Spinal cord (tissue), 10 donors: Measurements from ENCODE around the gene POU2AF1. TPM values are rescaled to one million over a fixed set of nuclear protein-coding genes. Genes with fewer than 3 reads are reported as not detected.
"Not testable (repeated sequence)": the region's sequence is repeated elsewhere in the genome, so short reads cannot be mapped to it uniquely, and the experiment has no call there.

Experiments
- DNase-seq, 6 donors: peaks; one replicate each; pipeline versions ENCODE4 v3.0.0 to v3.0.0-alpha.2; 2013 to 2015; ENCODE audit warnings: low spot score in 6 of 6, low read depth in 4 of 6
- H3K27ac ChIP-seq: one replicate; pipeline ENCODE4 v1.5.1; 2013; ENCODE audit warnings: low read depth, low read length, control low read depth
- H3K27me3 ChIP-seq: one replicate; pipeline ENCODE4 v1.6.1; 2013; ENCODE audit warnings: low read length; ENCODE audit not compliant: control insufficient read depth, insufficient read depth
- H3K36me3 ChIP-seq: one replicate; pipeline ENCODE4 v1.6.1; 2013; ENCODE audit warnings: low read length; ENCODE audit not compliant: control insufficient read depth, insufficient read depth
- H3K4me1 ChIP-seq: one replicate; pipeline ENCODE4 v1.6.1; 2013; ENCODE audit warnings: low read length; ENCODE audit not compliant: control insufficient read depth, insufficient read depth
- H3K4me3 ChIP-seq: one replicate; pipeline ENCODE4 v1.5.1; 2013; ENCODE audit warnings: low read depth, low read length, control low read depth
- H3K9me3 ChIP-seq: one replicate; pipeline ENCODE4 v1.6.1; 2013; ENCODE audit warnings: low read length; ENCODE audit not compliant: control insufficient read depth, insufficient read depth
- WGBS: methylation state at CpG from one replicate; pipeline ENCODE4 v1.1.5; 2013; ENCODE audit warnings: missing lambda C conversion rate; ENCODE audit not compliant: insufficient coverage; 5-methylcytosine and 5-hydroxymethylcytosine counted together
- polyA plus RNA-seq, 2 donors: library from polyadenylated mRNA; unstranded; fragments of 120-200 nt; gene quantifications; one replicate each; pipeline ENCODE4 v1.2.1, GENCODE V29; 2013; ENCODE audit not compliant: insufficient read length in 2 of 2
- total RNA-seq, 2 donors: library from RNA; depleted of rRNA in 1 of 2; stranded (reverse); fragments of 120-200 nt in 1 of 2; fragments of >200 nt in 1 of 2; gene quantifications; one replicate each; pipeline versions ENCODE4 v1.2.3 to v1.2.4, GENCODE V29; 2013 to 2014
- donor health status: healthy.

POU2AF1 gene
- total and polyA plus RNA-seq, 4 donors, result 0.27 to 4.5 (median 0.51) TPM

- H3K36me3 ChIP-seq, DNase-seq, H3K4me3 ChIP-seq, H3K27ac ChIP-seq, H3K9me3 ChIP-seq, H3K27me3 ChIP-seq, H3K4me1 ChIP-seq: not testable (repeated sequence)
- WGBS, result no CpG with 5 or more reads among the region's 3 CpGs
Observed at GRCh38 chr11:111401957-111402356, 22.9 kb upstream of the POU2AF1 start.

- no peak for DNase-seq
- H3K27ac ChIP-seq, result no peak overlapping the region
- H3K27me3 ChIP-seq, result no peaks in the 10 kb centered on the region
- H3K4me1 ChIP-seq, result no peaks in the 10 kb centered on the region
- H3K4me3 ChIP-seq, result no peak overlapping the region
- no peaks in the 10 kb centered on the region for H3K36me3 ChIP-seq
- no peaks in the 10 kb centered on the region for H3K9me3 ChIP-seq
Observed at GRCh38 chr11:111400595-111400994, 21.5 kb upstream of the POU2AF1 start.

GRCh38 chr11:111399187-111400031, 20.3 kb upstream of the POU2AF1 start:
- no peak for DNase-seq
- Histone ChIP-seq H3K27ac (no peak overlapping the region), H3K4me3 (no peak overlapping the region), H3K36me3 (no peaks in the 10 kb centered on the region), H3K9me3 (no peaks in the 10 kb centered on the region), H3K4me1 (peaks cover 5% of the 10 kb centered on the region), H3K27me3 (peaks cover 4% of the 10 kb centered on the region)
- WGBS, result 96% methylated on average over 5 of the region's 7 CpGs

GRCh38 chr11:111397034-111397433, 18.0 kb upstream of the POU2AF1 start:
- no peak overlapping the region for H3K4me3 ChIP-seq
- no peaks in the 10 kb centered on the region for H3K36me3 ChIP-seq
- H3K9me3 ChIP-seq, result no peaks in the 10 kb centered on the region
- H3K27me3 ChIP-seq, result peaks cover 4% of the 10 kb centered on the region
- H3K27ac ChIP-seq, result no peak overlapping the region
- H3K4me1 ChIP-seq, result peaks cover 5% of the 10 kb centered on the region
- DNase-seq, result no peak
- WGBS, result 66% methylated on average over 2 of the region's 2 CpGs

GRCh38 chr11:111395749-111396148, 16.7 kb upstream of the POU2AF1 start:
- 94% methylated on average over 7 of the region's 7 CpGs for WGBS
- no peaks in the 10 kb centered on the region for H3K9me3 ChIP-seq
- peaks cover 5% of the 10 kb centered on the region for H3K4me1 ChIP-seq
- H3K27me3 ChIP-seq, result peaks cover 4% of the 10 kb centered on the region
- no peak for DNase-seq
- no peak overlapping the region for H3K4me3 ChIP-seq
- H3K27ac ChIP-seq, result no peak overlapping the region
- no peaks in the 10 kb centered on the region for H3K36me3 ChIP-seq

GRCh38 chr11:111395081-111395480, 16.0 kb upstream of the POU2AF1 start:
- H3K4me1 ChIP-seq, result peaks cover 5% of the 10 kb centered on the region
- no peak overlapping the region for H3K27ac ChIP-seq
- peaks cover 4% of the 10 kb centered on the region for H3K27me3 ChIP-seq
- H3K9me3 ChIP-seq, result no peaks in the 10 kb centered on the region
- H3K36me3 ChIP-seq, result no peaks in the 10 kb centered on the region
- 30% methylated on average over 5 of the region's 7 CpGs for WGBS
- no peak overlapping the region for H3K4me3 ChIP-seq
- DNase-seq, result no peak

GRCh38 chr11:111394147-111394546, 15.1 kb upstream of the POU2AF1 start:
- not testable (repeated sequence) for H3K4me3 ChIP-seq, H3K36me3 ChIP-seq, H3K4me1 ChIP-seq, H3K9me3 ChIP-seq, DNase-seq, H3K27me3 ChIP-seq, H3K27ac ChIP-seq
- WGBS, result 96% methylated on average over 4 of the region's 4 CpGs

- no peak overlapping the region for H3K27ac ChIP-seq
- no peak overlapping the region for H3K4me3 ChIP-seq
- H3K4me1 ChIP-seq, result peaks cover 5% of the 10 kb centered on the region
- no peak for DNase-seq
- no peaks in the 10 kb centered on the region for H3K36me3 ChIP-seq
- peaks cover 4% of the 10 kb centered on the region for H3K27me3 ChIP-seq
- no peaks in the 10 kb centered on the region for H3K9me3 ChIP-seq
Observed at GRCh38 chr11:111393585-111393984, 14.5 kb upstream of the POU2AF1 start.

- WGBS, result 82% methylated on average over 4 of the region's 5 CpGs
- H3K4me3 ChIP-seq, result no peak overlapping the region
- H3K4me1 ChIP-seq, result peaks cover 5% of the 10 kb centered on the region
- peaks cover 4% of the 10 kb centered on the region for H3K27me3 ChIP-seq
- no peaks in the 10 kb centered on the region for H3K36me3 ChIP-seq
- H3K9me3 ChIP-seq, result no peaks in the 10 kb centered on the region
- H3K27ac ChIP-seq, result no peak overlapping the region
- no peak for DNase-seq
Observed at GRCh38 chr11:111393096-111393495, 14.0 kb upstream of the POU2AF1 start.

GRCh38 chr11:111392552-111392951, 13.5 kb upstream of the POU2AF1 start:
- H3K4me1 ChIP-seq, result peaks cover 5% of the 10 kb centered on the region
- peaks cover 4% of the 10 kb centered on the region for H3K27me3 ChIP-seq
- H3K36me3 ChIP-seq, result no peaks in the 10 kb centered on the region
- no peak overlapping the region for H3K27ac ChIP-seq
- no peak overlapping the region for H3K4me3 ChIP-seq
- no peaks in the 10 kb centered on the region for H3K9me3 ChIP-seq
- DNase-seq, result no peak
- 97% methylated on average over 4 of the region's 4 CpGs for WGBS
